Hematopoietic multipotent progenitor cell treated with erythropoietin and hydrocortisone succinate and interleukin-3 and kit ligand, for 8 days (in vitro differentiated cells): ENCODE results near the gene OPCML.

ENCODE experiments used
- DNase-seq: peaks from one replicate; pipeline ENCODE4 v3.0.0-alpha.2; 2015

Gene OPCML

DNA sequence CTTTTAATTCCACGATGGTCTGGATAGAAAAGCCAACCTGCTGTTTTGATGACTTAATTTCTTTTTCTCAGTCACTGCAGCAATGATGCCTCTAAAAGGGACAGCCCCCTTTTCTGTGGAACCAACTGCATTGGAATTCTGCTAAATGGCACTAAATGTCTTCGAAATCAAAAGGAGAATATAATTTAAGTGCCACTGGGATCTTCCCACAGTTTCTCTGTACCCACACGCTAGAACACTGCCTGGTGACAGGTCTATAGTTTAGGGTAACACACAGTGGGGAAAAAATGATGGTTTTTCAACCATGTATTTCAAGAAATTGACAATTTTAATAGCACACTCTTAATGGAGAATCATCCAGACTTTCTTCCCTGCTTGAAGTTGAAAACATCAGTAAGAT is 182.3 kb downstream of the OPCML start:
- no peak for DNase-seq

DNA sequence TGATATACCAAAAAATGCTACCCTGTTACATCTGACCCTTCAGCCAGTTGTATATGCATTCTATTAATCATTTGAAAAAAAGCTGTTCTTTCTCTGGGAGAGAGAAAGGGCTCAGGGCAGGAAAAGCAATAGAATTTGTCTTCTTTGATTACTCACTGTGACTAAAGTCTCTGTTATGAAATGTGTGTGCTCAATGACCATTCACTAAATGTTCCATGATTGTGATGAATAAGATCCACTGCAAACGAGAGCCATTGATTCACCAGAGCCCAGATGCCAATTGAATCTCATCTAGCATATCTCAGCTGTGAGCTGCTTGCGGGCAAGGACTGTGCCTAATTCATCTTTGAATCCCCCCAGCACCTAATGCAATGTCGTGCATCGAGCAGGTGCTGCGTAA is 184.3 kb downstream of the OPCML start:
- DNase-seq = no peak

DNA sequence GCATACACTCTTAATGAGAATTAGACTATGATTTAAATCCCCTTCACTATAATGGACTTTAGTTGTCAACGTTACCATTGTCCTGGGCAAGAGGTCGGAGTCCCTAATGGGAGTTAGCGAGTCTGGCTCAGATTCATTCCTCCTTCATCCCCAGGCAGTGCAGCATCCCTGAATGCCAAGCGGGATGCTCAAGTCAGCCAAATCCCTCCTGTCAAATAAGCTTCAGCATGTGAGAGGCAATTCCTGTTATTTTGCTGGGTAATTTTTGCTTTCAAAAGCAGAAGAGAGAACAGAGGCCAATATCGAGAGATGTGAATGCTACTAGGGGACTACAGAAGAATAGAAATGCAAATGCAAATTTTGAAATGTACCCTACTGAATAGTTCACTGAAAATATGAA is 186.2 kb downstream of the OPCML start:
- no peak for DNase-seq

DNA sequence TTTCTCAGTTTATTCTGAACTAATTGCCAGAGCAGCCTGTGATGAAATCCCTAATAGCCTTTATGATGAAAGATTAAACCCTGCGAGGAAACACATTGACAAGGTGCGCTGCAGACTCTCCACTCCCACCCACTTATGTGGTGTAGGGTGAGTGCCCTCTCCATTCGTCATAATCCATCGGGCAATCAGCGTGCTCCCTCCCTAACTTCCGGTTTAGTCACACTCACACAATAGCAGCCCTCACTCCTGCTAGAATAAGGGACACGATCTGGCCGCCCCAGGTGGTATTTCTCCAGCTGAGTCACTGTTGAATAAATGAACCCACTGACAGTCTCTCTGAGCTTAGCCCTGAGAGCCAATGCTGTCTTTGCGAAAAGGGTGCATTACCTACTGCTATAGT is 188.3 kb downstream of the OPCML start:
- no peak for DNase-seq

DNA sequence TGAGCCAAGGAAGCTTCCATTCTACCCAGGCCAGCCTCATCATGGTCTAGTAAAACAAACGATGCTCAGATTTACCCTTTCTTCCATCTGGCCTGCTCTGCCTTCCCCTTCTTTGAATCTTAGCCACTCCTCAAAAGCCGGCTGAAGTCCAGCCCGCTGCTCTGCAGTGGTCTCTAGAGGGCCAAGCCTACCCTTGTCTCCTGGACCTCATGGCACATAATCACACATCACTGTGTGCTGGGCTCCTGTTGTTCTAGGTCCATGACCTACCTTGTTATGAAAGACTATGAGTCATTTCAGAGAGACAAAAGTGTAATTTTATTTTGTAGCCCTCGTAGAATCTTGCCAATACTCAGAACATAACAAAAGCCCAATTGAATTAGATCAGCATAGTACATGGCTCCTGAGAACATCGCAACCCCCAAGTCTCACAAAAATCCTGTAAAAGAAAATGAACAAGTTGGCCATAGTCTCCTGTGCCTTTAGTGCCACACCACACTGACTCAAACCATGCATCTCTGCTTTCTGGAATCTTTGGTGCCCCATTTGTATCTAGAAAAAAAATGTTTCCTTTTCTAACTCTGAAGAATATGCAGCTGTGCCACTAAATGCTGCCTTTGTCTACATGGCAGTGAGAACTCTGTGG is 192.7 kb downstream of the OPCML start:
- DNase-seq = no peak

DNA sequence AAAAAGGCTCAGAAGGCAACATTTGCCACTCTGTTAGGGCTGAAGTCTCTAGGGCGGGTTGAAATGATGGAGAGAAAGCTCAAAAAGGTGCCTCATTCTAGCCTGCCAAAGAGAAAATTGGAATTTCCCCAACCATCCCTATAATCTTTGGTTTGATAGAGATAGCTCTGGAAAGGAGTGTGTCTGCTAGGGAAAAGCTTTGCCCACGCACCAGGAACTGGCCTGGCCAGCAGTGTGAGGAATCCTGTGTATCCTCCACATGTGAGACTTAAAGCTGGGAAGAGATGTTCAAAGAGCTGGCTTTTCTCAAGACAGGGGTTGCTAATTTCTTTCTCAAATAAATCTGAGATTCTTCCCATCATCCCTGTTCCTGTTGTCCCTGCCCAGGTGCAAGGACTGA is 193.7 kb downstream of the OPCML start:
- no peak for DNase-seq

DNA sequence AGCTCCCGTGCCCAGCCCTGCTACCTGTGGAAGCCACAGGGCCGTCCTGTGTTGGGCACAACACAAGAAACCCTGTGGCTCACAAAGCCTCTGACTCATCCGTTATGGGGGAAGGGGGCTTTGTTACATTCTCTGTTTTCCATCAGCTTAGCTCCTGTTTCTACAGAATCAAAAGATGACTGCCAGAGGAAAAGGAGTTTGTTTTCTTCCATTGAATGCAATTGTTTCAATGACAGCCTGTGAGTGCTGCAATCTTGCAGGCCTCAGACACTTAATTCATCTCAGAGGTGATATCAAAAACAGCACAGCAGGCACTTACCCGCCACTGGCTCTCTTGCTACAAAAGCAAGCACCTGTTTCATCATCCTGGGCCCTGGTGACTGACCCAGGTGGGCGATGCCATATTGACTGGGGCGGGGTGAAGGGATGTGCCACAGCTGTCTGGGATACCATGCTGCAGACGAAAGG is 194.3 kb downstream of the OPCML start:
- no peak for DNase-seq

DNA sequence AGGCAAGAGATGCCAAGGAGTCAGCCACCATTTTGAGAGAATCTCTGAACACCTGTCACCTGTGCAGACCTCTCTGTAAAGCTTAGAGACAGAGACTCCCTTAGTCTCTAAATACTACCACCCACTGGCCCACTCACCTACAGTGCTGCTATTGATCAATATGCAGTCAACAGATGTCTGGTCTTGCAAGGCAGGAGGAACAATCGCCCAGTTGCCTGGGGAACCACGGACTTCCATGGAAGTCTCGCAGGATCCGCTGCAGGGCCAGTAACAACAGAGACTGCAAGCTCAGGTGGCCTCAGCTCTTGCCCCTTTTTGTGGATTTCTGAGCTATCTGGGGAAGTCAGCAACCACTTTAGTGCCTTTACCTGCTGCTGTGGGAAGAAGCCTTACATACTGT is 195.1 kb downstream of the OPCML start:
- no peak for DNase-seq

DNA sequence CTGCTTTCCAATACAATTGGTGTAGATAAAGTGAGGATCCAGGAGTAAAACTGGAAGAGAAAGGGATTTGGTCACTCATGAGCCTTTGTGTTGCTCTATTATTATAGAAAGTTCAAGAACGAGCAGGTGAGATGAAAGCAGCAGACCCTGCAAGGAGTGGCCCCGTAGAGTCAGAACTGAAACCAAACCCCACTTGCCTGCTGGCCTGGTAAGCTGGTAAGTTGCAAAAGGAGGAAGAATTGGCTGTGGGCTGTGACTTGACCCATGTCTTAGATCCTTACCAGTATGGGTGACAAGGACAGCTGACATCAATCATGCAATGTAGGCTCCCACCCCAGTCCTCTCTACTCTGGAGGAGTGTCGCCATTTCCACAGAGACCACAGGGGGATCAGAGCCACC is 201.3 kb downstream of the OPCML start:
- DNase-seq = no peak

DNA sequence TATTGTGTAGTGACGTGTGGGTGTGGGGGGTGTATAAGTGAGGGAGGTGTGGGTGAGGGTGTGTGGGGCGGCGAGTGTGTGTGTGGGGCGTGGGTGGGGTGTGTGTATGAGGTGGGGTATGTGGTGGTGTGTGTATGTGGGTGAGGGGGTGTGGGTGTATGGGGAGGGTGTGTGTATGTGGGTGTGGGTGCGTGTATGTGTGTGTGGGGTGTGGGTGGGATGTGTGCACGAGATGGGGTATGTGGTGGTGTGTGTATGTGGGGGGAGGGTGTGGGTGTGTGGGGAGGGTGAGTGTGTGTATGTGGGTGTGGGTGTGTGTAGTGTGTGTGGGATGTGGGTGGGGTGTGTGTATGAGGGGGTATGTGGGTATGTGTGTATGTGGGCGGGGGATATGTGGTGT is 205.5 kb downstream of the OPCML start:
- DNase-seq = no peak

DNA sequence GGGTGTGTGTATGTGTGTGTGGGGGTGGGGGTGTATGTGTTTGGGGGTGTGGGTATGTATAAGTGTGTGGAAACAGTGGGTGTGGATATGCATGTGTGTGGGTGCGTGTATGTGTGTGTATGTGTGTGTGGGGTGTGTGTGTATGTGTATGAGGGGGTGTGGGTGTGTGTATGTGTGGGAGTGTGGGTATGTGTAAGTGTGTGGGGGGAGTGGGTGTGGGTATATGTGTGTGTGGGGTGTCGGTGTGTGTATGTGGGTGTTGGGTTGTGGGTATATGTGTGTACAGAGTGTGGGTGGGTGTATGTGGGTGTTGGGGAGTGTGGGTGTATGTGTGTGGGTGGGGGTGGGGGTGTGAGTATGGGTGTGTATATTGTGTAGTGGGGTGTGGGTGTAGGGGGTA is 206.0 kb downstream of the OPCML start:
- no peak for DNase-seq

DNA sequence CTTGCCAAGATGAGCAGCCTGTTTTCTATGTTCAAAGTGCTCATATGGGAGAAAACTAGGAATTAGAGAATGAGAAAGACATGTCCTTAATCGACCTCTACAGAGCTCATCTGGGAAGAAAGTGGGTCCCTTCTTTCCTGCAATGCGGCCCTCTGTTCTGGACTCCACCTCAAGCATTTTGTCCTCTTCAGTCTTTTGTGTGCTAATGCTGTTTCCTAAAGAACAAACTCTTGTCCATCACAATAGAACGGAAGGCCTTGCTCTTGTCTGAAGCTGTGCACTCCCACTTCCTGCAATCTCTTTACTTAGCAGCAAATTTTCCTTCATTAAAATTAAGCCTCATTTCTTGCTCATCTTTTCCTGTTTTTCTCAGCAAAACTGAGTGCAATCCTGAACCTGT is 206.6 kb downstream of the OPCML start:
- no peak for DNase-seq

DNA sequence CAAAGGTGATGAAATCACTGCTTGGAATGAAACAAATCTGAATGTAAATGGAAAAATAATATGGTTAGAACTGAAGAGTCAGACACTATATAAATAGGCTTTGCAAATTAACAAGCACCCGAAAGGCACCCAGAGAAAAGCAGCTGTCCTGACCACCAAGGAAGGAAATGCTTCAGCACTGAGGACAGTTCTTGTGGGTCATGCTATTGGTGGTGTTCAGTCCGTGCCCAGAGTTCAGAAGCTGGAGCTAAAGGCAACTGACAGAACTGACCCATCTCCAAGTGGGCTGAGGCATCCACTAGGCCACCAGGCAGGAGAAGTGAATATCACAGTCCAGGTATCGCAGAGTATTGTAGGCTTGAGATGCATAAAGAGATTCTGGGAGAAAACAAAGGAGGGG is 208.9 kb downstream of the OPCML start:
- no peak for DNase-seq

DNA sequence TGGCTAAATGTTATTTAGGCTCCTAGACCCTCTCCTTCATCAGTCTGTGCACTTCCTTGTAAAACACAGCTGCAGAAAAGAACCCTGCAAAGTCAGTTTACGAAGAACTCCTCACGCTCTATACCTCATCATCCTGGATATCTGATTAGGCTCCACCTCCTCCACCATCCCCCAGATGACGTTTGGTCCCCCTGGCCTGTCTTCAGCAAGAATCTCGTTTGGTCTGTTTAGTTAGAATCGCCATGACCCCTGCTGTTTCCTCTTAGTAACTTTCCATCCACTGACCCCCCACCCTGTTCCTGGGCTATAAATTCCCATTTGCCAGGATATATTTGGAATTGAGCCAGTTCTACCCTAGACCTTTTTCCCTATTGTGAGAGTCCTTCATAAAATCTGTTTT is 214.1 kb downstream of the OPCML start:
- DNase-seq = no peak

DNA sequence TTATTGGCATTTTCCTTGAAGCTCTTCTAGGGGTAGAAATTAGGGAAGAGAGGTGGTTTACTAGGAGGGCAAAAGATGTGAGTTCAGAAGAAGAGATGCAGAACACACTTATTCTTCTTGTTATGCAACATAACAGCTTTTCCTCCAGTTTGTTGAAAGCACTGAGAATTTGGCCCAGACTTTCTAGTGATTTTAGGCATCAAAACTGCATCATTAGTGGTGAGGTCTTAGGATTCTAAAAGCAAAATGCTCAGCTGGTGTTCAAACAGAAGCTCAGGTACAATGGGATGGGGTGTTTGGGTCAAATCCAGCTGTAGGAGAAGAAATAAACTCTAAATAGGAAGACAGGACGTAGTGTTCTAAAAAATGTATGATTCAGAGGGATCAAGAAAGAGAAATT is 221.1 kb downstream of the OPCML start:
- no peak for DNase-seq

DNA sequence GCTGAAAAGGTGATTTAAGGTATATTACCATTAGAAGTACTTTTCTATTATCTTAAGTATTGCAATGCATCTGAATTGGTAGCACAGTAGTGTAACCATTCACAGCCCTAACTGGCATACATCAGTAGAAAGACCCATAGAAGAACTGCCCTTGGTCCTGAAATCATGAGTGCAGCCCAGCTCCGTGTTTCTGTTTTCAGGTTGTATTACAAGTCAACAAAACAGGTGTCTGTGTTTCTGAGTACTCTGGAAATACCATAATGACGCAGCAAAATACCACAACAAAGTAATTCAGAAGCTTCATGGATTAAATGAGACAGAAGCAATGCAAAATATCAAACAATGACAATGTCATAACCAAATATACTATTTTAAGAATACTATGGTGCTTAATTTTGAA is 226.3 kb downstream of the OPCML start:
- no peak for DNase-seq

DNA sequence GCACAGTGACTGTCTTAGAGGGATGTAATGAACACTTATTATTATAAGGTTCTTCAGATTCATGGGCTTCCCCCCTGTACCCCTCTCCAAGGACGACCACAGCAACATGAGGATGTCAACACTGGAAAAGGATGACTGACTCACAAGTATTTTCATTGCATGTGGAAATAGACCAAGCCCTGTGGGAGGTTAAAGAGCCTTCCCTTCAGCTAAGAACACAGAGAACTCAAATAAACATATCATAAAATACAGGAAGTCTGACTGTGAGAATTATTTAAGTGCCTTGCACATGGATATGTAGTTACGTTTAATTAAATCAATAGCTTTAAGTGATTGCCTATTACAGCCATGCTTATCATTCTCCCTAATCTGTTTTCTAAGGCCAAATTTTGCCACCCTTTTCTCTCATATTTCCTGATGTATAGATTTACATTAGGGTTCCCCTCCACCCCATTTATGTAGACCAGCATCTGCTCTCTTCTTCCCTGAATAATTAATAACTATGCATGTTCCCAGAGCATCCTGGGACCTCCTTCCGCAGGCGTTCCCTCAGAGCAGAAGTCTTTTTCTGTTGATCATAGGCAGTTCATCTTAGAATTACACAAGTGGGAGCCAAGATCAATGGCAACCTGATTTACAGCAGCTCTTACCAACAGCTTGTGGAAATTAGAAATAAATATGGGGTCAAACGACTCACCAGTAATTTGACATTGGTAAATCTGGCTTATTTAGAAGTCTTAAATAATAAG is 226.9 kb downstream of the OPCML start:
- no peak for DNase-seq

DNA sequence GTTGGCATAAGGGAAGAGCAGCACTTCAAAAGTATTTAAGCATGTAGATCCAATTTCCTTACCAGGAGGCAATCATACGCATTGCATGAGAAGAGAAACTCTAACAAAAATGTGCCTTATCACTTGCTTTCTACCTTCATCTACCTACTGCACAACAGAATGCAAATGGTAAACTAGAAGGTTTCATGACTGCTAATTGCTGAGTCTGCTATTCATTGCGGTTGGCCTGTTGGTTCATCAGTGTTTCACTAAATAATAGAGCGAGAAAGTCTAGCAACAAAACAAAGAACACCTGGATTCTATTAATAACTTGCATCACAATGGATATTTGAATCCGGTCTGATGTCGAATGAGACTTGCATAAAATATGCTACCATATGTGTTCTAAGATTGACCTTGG is 229.0 kb downstream of the OPCML start:
- DNase-seq = no peak

DNA sequence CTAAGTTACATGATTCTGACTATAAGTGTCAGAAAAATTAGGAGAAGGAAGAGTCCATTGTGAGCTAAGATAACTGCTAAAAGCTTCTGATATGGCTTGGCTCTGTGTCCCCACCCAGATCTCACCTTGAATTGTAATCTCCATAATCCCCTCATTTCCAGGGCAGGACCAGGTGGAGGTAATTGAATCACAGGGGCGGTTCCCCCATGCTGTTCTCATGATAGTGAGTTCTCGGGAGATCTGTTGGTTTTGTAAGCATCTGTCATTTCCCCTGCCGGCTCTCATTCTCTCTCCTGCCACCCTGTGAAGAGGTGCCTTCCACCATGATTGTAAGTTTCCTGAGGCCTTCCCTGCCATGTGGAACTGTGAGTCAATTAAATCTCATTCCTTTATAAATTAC is 230.2 kb downstream of the OPCML start:
- DNase-seq = no peak

DNA sequence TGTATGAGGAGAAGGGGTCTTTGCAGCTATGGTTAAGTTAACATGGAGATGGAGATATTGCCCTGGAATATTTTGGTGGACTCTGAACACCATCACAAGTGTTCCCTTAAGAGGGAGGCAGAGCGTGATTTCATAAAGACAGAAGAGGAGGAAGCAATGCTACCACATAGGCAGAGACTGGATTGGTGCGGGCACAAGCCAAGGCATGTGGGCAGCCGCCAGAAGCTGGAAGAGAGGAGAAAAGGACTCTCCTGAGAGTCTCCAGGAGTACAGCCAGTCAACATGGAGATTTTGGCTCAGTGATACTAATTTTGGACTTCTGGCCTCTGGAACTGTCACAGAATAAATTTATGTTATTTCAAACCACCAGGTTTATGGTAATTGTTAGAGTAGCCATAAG is 231.6 kb downstream of the OPCML start:
- no peak for DNase-seq

DNA sequence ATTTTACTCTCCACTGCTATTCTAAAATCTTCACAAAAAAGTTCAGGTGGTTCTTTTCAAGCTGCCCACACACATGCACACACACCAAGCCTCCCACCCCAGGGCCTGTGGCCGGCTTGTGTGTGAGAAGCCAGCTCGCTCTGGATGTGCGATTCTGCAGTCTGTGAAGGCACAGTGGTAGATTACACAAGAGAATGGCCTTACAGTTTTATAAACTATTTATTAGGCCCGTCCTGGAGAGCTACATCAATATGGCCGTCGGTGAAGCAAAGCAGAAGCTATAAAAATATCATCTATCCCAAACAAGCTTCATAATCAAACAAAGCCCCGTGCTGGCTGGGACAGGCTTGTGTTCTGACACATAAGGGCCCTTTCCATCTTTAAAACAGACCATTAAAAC is 240.5 kb downstream of the OPCML start:
- no peak for DNase-seq

DNA sequence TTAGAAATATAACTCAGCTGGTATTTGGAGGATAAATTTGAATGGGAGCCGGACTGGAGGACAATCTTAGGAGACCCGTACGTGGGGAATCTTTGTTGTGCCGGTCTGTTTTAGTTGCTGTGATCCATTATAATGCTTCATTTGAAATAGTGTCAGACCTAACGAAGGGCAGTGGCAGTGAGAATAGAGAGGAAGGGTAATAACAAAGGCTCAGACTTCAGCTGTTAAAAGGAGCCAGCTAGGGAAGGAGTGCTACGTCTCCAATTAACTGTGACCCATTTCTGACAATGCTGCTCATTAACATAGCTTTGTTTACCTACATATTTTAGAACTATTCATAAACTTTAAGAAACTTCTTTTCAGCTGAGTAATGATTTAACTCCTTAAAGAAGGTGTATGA is 246.9 kb downstream of the OPCML start:
- no peak for DNase-seq

DNA sequence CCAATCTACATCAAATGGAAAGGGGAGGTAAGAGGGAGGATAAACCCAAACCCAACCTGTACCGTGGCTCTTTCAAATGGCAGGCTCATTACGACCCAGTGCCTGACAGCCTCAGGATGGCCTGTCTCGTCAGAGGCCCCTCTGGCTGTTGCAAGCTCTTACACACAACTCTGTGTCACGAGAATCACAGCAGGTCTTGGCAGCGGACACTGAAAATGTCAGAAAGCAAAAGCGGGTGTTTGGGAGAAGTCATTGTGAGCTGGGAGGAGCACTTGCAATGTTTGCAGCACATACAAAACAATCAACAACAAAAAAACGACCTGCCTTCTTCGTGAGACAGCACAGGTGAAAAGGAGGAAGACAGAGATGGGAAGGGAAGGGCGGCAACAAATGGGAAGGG is 248.1 kb downstream of the OPCML start:
- no peak for DNase-seq

DNA sequence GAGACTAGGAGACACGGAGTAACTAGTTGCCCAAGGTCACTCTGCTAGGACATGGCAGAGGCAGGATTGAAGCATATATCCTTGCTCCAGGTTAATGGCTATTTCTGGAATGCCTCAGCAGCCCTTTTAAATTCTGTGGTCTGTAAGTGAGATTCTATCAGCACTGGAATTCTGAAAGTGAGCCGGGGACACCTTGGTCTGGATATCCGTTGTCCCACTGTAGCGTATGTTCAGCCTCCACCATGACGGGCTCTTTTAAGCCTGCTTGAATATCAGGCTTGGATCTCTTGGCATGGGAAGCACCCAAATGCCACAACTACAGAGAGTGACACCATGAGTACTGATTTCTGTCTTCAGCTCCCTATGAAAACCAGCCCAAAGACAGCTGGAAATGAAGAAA is 254.4 kb downstream of the OPCML start:
- DNase-seq = no peak
